Superior temporal gyrus (tissue), 1 donor: ENCODE measurements around the gene BRAF.
A peak's percentile ranks its signal among the peaks of the same experiment; 100 is the strongest.
"Not testable (repeated sequence)": the region's sequence is repeated elsewhere in the genome, so short reads cannot be mapped to it uniquely, and the experiment has no call there.

ENCODE experiments used
- DNase-seq: peaks from one replicate; pipeline ENCODE4 v3.0.0-alpha.2; 2016; ENCODE audit errors: extremely low spot score

Gene BRAF

DNA sequence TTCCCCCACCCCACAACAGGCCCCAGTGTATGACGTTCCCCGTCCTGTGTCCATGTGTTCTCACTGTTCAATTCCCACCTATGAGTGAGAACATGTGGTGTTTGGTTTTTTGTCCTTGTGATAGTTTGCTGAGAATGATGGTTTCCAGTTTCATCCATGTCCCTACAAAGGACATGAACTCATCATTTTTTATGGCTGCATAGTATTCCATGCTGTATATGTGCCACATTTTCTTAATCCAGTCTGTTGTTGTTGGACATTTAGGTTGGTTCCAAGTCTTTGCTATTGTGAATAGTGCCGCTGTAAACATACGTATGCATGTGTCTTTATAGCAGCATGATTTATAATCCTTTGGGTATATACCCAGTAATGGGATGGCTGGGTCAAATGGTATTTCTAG is 216.0 kb downstream of the BRAF start:
- not testable (repeated sequence) for DNase-seq

DNA sequence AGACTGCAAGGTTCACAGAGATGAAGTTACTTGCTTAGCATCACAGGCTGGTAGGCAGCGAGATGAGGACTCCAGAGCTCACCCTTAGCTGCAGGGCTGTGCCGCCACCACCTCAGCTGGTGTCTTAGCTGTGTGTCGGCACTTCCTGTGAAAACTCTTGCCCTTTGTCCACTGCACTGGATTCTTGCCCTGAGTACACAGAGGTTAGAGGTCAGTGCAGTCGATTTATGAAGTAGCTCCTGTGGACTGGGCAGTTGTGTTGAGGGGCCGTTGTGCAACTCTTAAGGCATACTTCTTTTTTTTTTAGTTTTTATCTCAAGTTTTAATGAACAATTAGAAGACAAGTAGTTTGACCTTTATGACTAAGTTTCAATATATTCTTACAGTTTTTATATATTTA is 217.6 kb downstream of the BRAF start:
- DNase-seq, result no peak

DNA sequence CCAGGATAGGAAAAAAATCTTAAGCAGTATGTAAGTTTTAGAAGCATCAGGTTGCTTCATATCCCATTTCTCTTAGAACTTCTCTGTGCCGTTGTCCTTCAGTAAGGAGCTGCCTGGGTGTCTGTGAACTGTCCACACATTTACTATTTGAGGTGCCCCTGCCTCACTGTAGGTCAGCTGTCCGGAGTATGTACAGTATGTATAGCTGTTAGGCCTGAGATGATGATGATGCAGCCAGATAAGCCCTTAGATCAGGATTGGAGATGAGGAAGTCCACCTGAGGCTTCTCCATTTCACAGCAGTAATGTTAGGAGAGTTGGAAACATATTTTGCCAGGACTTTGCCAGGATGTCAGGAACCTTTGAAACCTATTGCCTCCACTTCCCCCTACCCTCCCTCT is 220.5 kb downstream of the BRAF start:
- no peak for DNase-seq

DNA sequence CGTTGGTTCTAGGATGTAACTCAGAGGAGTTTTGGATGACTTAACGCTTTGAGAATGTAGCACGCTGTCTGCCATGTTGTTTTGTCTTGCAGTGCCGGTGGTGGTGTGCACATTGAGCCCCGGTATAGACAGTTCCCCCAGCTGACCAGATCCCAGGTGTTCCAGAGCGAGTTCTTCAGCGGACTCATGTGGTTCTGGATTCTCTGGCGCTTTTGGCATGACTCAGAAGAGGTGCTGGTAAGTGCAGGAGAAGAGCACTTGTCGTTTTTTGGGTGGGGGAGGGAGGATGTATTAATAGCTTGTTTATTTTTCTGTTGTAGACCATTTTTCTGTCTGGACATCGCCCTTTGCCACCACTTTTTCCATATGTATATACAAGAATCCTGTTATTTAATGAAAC is 222.0 kb downstream of the BRAF start:
- no peak for DNase-seq

DNA sequence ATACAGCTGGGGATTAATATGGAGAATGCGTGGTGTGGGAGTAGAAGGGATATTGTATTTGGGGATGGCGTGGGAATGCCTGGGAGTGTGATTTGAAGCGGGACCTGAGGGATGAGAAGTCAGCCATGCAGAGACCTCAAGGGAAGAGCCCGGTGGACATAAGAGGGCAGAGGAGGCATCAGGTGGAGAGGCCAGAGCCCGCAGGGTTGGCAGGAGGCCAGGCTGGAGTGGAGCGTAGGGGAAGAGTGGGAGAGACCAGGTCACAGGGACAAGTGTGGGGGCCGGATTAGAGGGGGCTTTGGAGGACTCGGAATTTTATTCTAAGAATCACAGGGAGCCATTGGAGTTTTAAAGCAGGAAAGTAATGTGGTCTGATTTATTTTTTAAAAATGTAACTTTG is 226.3 kb downstream of the BRAF start:
- no peak for DNase-seq

DNA sequence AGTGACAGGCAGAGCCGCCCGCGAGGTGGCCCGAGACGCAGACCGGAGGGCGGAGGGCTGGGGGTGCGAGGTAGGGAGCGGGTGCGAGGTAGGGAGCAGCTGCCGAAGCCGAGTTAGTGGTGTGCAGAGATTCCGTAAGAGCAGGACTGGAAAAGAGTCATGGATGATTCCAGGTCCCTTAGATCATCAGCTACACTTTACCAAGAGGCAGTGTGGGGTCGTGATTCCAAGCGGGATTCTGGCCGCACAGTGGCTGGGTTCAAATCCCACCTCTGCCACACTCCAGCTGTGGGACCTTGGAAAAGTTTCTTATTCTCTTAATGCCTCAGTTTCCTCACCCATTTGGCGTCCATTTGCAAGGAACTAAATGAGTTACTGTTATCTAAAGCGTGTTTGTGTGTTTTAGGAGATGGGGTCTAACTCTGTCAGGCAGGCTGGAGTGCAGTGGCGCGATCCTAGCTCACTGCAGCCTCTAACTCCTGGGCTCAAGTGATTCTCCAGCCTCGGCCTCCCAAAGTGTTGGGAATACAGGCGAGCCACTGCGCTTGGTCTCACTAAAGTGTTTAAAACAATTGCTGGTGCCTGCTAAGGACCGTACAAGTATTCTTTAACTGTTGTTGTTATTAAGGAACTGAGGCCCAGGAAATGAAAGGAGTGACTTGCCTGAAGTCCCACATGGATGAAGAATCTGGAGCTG is 227.1 kb downstream of the BRAF start:
- no peak for DNase-seq

DNA sequence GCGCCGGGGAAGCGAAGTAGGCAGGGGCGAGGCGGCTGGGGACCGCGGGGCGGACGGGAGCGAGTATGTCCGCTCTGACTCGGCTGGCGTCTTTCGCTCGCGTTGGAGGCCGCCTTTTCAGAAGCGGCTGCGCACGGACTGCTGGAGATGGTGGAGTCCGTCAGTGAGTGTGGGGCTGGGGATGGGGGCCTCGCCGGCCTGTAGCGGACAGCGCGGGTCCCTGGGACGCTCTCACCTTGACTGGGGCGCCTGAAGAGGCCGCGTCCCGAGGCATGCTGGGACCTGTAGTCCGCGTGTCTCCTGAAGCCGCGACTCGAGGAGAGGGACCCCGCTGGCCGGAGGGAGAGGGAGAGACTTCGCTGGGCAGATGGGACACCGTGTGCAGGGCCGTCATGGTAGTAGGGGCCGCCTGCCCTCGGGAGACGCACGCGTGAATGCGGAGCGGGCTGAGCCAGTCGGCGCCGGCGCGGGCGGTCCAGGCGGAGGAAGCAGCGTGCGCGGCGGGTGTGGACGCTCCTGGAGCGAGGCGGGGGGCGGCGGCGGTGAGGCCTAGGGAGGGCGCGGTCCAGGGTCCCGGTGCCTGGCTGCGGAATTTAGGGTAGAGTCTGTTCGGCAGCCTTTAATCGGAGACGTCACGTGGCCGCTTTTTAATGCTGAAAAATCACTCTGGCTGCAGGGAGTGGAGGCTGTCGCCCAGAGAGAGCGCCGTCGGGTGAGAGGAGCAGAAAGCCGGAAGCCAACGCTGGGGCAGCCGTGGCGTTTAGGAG is 227.9 kb downstream of the BRAF start, which contains the start of gene NDUFB2:
NDUFB2 (plus strand) TSS at position 29 of the 767 bp plus-strand sequence; CDS start at position 66, 37 bp downstream.
- peak; percentile 86 for DNase-seq

DNA sequence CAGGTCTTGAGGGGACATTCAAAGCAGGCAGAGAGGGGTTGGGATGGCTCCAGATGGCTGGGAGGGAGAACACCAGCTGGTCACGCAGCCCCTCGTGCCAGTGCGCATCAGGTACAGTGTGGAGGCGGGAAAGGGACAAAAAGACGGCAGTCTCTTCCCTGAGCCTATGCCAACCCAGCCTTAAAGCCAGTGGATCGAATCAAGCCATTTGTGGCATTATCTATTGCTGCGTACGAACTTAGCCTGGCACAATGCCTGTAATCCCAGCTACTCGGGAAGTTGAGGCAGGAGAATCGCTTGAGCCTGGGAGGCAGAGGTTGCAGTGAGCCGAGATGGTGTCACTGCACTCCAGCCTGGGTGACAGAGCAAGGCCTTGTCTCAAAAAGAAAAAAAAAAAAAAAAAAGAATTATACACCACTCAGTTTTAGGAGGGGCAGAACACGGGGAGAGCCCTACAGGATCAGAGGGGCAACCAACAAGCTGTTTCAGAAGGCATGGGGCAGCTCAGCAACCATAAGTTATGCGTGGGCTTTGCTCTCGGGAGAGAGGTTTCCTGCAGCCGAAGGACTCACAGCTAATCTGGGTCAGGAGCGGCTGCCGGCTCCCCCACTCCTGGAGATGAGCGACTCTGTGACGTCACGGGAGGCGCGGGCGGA is 228.6 kb downstream of the BRAF start:
- peak; percentile 95 for DNase-seq

DNA sequence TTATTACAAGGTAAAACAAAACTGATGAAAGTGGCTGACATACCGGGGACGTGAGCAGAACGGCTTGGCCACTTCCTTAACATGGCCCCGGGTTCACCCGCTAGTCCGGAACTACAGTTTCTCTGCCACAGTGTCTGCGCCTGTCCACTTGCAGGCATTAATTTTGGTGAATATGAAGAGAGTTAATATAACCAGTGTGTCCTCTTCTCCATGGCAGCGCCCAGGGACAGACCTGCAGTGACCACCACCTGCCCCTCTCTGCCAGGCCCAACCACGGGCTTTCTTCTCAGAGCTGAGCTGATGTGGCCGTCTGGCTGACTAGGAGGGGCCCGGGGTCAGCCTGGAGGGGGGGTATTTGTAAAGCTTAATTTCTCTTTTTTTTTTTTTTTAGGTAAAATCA is 229.3 kb downstream of the BRAF start:
- DNase-seq, result no peak

DNA sequence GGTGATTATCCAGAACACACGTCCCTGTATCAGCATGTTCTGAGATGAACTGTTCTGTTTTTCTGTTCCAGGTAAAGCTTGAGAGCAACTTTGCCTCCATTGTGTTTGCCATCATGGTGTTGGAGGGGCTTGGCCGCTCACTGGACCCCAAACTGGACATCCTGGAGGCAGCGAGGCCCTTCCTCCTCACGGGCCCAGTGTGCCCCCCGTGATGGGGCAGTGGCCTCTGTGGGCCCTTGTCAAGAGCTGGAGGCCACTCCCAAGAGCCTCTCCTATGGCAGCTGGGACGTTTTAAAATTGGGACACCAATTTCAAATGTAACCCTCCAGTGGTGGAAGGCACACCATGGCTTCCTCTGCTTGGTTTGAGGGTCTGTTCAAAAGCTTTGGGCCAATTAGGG is 230.1 kb downstream of the BRAF start:
- no peak for DNase-seq

DNA sequence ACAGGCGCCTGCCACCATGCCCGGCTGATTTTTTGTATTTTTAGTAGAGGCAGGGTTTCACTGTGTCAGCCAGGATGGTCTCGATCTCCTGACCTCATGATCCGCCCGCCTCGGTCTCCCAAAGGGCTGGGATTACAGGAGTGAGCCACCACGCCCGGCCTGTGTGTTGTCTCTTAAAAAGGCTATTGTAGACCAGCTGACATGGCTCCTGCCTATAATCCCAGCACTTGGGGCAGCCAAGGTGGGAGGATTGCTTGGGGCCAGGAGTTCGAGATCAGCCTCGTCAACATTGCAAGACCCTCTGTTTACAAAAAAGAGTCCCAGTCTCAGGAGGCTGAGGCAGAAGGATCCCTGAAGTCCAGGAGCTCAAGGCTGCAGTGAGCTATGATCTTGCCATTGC is 230.9 kb downstream of the BRAF start:
- not testable (repeated sequence) for DNase-seq

DNA sequence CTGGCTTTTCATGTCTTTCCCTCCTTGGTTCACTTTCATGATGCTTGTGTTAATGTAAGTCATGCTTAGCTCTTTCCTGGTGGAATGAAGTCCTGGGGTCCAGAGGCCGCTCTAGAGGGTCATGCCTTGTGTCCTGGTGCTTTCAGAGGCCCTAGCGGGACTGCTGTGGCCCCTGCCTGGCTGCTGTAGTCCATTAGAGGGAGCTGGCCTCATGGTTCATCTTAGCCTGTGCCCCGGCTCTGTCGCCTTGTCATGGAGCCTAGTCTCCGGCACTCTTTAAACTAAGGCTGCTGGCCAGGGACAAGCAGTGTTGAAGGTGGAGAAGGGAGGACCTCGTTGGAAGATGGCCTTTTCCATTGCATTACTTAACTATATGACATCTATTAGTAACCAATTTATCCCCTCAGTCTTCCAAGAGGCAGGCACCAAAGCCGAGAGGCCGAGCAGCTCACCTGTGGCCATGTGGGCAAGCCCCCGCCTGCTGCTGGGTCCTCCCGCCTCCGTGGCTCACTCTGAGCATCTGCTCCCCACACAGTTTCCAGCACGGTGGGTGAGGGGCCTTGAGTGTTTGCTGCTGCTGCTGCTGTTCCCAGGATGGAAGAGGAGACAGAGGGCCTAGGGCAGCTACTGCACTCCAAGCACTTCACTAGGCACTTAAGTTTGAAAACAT is 233.2 kb downstream of the BRAF start:
- DNase-seq, result no peak

DNA sequence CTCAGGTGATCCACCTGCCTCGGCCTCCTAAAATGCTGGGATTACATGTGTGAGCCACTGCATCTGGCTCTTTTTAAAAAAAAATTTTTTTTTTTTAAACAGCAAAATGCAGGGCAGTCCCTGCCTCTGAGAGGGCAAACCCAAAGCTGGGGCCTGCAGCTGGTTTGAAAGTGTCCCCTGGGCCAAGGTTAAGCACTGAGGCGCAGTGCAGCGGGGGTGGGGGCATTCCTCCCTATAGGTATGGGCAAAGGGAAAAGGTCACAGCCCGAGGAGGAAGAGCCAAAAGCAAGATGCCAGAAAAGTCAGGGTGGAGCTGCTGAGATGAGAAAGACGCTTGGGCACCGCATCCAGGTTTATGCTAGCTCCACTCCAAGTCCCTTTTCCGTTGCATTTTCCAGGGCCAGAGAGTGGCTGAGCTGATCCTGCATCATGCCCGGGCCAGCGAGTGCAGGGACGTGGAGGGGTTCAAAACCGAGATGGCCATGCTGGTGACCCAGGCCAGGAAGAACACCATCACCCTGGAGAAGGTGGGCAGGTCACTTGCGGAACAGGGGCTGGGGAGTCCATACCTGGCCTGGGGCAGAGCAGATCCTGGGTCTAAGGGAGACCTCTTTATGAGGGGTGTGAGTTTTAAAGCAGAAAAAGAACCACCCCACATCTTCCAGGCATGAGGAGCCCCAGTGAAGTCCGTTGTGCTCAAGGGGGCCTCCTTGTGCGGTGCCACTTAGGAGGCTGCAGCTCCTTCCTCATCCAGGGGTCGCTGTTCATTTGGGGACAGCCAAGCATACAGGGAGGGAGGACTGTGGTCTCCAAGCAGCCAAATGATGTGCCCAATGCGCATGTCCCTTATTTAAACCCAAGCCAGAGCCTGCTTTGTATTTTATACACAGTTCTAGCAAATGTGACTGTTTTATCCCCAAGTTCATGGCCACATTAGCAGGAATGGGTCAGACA is 235.3 kb downstream of the BRAF start:
- no peak for DNase-seq

DNA sequence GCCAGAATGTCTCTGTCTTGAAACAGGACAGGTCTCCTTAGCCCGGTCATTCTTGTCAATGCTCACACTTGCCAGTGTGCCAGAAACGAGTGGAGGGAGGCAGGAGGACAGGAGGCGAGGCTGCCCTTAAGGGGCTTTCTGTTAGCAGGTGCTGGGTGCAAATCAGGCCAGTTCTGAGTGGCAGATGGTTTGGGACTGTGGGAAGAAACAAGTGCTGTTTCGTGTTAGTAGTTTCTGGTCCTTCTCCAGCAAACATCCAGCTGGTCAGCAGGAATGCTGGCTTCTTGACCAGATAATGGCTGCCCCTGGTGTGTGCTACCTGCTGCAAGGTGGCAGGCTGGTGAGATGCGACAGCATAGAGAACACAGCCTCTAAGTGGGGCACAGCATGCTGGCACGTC is 236.4 kb downstream of the BRAF start:
- no peak for DNase-seq

DNA sequence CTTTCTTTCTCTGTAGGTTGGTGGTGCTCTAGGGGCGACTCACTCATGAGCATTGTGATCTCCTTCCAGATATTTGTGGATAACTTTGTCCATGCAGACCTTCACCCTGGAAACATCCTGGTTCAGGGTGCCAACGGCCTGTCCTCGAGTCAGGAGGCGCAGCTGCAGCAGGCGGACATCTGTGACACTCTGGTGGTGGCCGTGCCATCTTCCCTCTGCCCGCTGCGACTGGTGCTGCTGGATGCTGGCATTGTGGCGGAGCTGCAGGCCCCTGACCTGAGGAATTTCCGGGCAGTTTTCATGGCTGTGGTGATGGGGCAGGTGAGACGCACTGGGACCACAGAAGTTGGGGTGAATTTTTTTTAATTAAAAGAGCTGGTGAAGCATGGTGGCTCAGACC is 237.8 kb downstream of the BRAF start:
- no peak for DNase-seq

DNA sequence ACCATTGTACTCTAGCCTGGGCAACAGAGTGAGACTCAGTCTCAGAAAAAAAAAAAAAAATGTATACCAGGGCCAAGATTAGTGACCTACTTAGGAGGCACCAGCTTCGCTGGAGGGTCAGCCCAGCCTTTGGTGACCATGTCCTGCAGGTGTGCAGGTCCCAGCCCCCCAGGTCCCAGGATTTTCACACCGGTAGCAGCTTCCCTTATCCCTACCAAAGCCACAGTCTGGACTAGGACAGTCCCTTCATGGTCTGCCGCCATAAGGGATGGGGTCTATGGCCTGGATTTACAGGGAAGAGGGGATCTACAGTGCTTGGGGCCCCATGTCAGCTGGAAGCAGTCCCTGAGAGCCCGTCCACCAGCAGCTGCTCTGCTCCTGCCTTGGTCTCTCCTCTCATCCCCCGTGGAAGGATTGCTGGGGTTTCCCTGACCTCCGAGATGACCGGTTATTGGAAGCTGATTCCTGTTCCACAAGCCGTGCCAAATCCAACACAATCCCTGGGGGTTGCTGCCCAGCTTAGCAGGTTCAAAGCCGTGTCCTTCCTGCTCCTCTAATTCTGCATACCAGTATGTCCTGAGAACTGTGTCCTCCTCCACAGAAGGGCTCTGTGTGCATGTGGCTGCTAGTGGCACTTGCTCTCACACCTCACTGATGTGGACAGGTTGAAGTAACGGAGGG is 239.2 kb downstream of the BRAF start:
- DNase-seq, result no peak

DNA sequence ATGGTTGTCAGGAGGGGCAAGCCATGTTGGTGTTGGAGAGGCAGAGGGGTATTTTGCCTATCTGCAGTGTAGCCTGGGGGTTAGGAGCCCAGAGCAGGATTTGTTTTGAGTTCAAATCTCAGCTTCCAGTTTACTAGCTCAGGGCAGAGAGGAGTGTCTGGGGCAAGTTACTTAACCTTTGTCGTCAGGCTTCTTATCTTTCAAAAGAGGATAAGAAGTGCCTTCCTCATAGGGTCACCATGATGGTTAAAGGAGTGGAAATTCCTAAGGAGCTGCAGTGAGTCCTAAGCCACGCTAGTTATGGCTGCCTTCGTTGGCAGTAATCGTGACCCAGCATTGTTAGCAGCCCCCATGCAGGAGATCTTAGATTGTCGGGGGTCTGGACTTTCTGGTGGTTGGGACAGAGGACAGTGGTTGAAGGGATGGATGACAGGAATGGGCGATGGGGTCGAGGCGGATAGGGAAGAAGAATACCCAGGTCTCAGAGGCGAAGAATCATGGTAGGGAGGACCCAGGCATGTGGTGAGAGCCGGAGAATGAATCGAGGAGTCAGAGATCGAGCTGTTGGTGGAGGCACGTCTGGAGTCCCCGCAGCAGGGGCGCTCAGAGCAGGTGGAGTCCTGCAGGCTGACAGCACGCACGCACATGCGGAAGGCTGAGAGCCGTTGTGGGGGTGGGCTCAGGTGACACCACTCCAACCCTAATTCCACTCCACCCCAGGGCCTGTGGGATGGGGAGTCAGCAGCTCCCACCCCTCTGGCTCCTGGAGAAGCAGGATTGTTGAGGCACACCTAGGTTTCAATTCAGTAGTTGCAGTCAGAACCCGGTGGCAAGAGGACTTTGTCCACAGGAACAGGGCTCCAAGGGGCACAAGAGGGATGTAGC is 240.4 kb downstream of the BRAF start:
- no peak for DNase-seq

DNA sequence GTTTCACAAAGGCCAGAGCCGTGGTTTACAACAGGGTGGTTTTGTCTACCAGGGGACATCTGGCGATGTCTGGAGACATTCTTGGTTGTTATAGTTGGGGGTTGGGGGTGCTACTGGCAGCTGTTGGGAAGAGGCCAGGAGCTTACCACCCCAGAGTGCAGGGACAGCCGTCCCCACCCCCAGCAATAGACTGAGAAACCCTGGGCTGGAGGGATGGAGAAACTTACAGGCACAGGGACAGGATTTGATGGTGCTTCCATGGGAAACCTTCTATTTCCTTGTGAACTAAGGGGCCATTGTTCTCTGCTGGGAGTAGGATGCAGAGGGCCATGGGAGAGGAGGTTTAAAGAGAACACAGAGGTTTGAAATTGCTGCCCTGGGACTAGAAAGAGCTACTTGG is 241.1 kb downstream of the BRAF start:
- DNase-seq, result peak; percentile 59

DNA sequence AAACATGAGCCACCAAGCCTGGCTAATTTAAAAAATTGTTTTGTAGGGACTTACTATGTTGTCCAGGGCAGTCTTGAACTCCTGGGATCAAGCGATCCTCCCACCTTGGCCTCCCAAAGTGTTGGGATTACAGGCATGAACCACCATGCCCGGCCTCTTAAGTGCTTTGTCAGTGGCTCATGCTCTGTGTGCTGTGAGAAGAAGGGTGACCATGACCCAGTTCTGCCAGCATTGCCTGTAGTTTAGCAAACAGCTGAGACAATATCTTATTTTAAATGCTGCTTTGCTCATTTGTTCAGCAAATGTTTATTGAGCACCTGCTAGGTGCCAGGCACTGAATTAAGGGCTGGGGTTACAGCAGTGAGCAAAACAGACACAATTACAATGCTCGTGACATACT is 243.0 kb downstream of the BRAF start:
- DNase-seq, result no peak

DNA sequence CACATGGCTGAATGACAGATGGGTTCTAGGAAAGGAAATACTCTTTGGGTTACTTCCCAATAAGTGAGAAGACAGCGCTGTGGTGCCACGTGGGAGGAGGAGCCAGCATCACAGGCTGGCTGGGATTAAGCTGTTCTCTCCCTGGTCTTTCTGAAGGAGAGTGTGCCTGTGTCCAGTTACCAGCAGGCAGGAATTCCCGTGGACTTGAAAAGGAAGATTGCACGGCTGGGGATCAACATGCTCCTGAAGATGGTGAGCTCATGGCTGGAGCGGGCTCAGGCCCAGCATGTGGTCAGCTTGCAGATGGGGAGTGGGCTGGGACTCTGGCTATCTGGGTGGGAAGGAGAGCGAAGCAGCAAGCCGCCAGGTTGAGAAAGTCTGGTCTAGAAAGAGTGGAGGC is 243.8 kb downstream of the BRAF start:
- DNase-seq, result no peak
